ENCODE data around the gene PLAAT5.

PLAAT5 gene

GRCh38 chr11:63499874-63500273, 8.9 kb upstream of the PLAAT5 start:
- no peaks in the 10 kb centered on the region for H3K36me3 ChIP-seq (ENCODE audit: control insufficient read depth in 1 of 2, insufficient read depth in 2 of 2, low read length in 2 of 2)
- no peak overlapping the region for H3K27ac ChIP-seq (ENCODE audit: low read length)
- H3K4me1 ChIP-seq (ENCODE audit: control insufficient read depth in 1 of 2, insufficient read depth in 2 of 2, low read length in 2 of 2): no peaks in the 10 kb centered on the region
- H3K4me3 ChIP-seq (ENCODE audit: low read depth in 1 of 2, low read length in 2 of 2): no peak overlapping the region
- H3K27me3 ChIP-seq (ENCODE audit: low read depth, low read length): no peaks in the 10 kb centered on the region
- peaks cover 0 to 7% of the 10 kb centered on the region in 2 donors for H3K9me3 ChIP-seq (ENCODE audit: control insufficient read depth in 1 of 2, low read length in 2 of 2)

- no peak overlapping the region for H3K4me3 ChIP-seq (ENCODE audit: low read depth in 1 of 2, low read length in 2 of 2)
- no peaks in the 10 kb centered on the region for H3K27me3 ChIP-seq (ENCODE audit: low read depth, low read length)
- H3K4me1 ChIP-seq (ENCODE audit: control insufficient read depth in 1 of 2, insufficient read depth in 2 of 2, low read length in 2 of 2): peaks cover 4 to 11% of the 10 kb centered on the region in 2 donors
- no peaks in the 10 kb centered on the region for H3K36me3 ChIP-seq (ENCODE audit: control insufficient read depth in 1 of 2, insufficient read depth in 2 of 2, low read length in 2 of 2)
- H3K9me3 ChIP-seq (ENCODE audit: control insufficient read depth in 1 of 2, low read length in 2 of 2): no peaks in the 10 kb centered on the region
- no peak overlapping the region for H3K27ac ChIP-seq (ENCODE audit: low read length)
Measured at GRCh38 chr11:63494975-63495374, 4.0 kb upstream of the PLAAT5 start.

GRCh38 chr11:63493127-63493526, 2.2 kb upstream of the PLAAT5 start:
- Histone ChIP-seq H3K27me3 (ENCODE audit: low read depth, low read length) (no peaks in the 10 kb centered on the region), H3K4me1 (ENCODE audit: control insufficient read depth in 1 of 2, insufficient read depth in 2 of 2, low read length in 2 of 2) (peaks cover 4 to 11% of the 10 kb centered on the region in 2 donors), H3K36me3 (ENCODE audit: control insufficient read depth in 1 of 2, insufficient read depth in 2 of 2, low read length in 2 of 2) (no peaks in the 10 kb centered on the region), H3K27ac (ENCODE audit: low read length) (no peak overlapping the region), H3K4me3 (ENCODE audit: low read depth in 1 of 2, low read length in 2 of 2) (no peak overlapping the region), H3K9me3 (ENCODE audit: control insufficient read depth in 1 of 2, low read length in 2 of 2) (no peaks in the 10 kb centered on the region)

GRCh38 chr11:63492441-63492840, 1.5 kb upstream of the PLAAT5 start:
- Histone ChIP-seq H3K9me3 (ENCODE audit: control insufficient read depth in 1 of 2, low read length in 2 of 2) (no peaks in the 10 kb centered on the region), H3K27ac (ENCODE audit: low read length) (no peak overlapping the region), H3K27me3 (ENCODE audit: low read depth, low read length) (no peaks in the 10 kb centered on the region), H3K36me3 (ENCODE audit: control insufficient read depth in 1 of 2, insufficient read depth in 2 of 2, low read length in 2 of 2) (no peaks in the 10 kb centered on the region), H3K4me1 (ENCODE audit: control insufficient read depth in 1 of 2, insufficient read depth in 2 of 2, low read length in 2 of 2) (peaks cover 4 to 11% of the 10 kb centered on the region in 2 donors), H3K4me3 (ENCODE audit: low read depth in 1 of 2, low read length in 2 of 2) (no peak overlapping the region)

- Histone ChIP-seq H3K27ac (ENCODE audit: low read length) (no peak overlapping the region), H3K4me3 (ENCODE audit: low read depth in 1 of 2, low read length in 2 of 2) (peak overlapping the region; percentile 60 to 83), H3K36me3 (ENCODE audit: control insufficient read depth in 1 of 2, insufficient read depth in 2 of 2, low read length in 2 of 2) (no peaks in the 10 kb centered on the region), H3K4me1 (ENCODE audit: control insufficient read depth in 1 of 2, insufficient read depth in 2 of 2, low read length in 2 of 2) (peaks cover 4 to 11% of the 10 kb centered on the region in 2 donors), H3K9me3 (ENCODE audit: control insufficient read depth in 1 of 2, low read length in 2 of 2) (no peaks in the 10 kb centered on the region), H3K27me3 (ENCODE audit: low read depth, low read length) (no peaks in the 10 kb centered on the region)
Measured at GRCh38 chr11:63491636-63492372, 837 bp upstream of the PLAAT5 start.

GRCh38 chr11:63491240-63491587, 247 bp upstream of the PLAAT5 start:
- Histone ChIP-seq H3K27ac (ENCODE audit: low read length) (no peak overlapping the region), H3K27me3 (ENCODE audit: low read depth, low read length) (no peaks in the 10 kb centered on the region), H3K36me3 (ENCODE audit: control insufficient read depth in 1 of 2, insufficient read depth in 2 of 2, low read length in 2 of 2) (no peaks in the 10 kb centered on the region), H3K4me1 (ENCODE audit: control insufficient read depth in 1 of 2, insufficient read depth in 2 of 2, low read length in 2 of 2) (peaks cover 4 to 11% of the 10 kb centered on the region in 2 donors), H3K4me3 (ENCODE audit: low read depth in 1 of 2, low read length in 2 of 2) (peak overlapping the region; percentile 60 to 83), H3K9me3 (ENCODE audit: control insufficient read depth in 1 of 2, low read length in 2 of 2) (no peaks in the 10 kb centered on the region)

- Histone ChIP-seq H3K27ac (ENCODE audit: low read length) (no peak overlapping the region), H3K9me3 (ENCODE audit: control insufficient read depth in 1 of 2, low read length in 2 of 2) (peaks cover 0 to 9% of the 10 kb centered on the region in 2 donors), H3K4me1 (ENCODE audit: control insufficient read depth in 1 of 2, insufficient read depth in 2 of 2, low read length in 2 of 2) (peaks cover 4 to 11% of the 10 kb centered on the region in 2 donors), H3K36me3 (ENCODE audit: control insufficient read depth in 1 of 2, insufficient read depth in 2 of 2, low read length in 2 of 2) (no peaks in the 10 kb centered on the region), H3K4me3 (ENCODE audit: low read depth in 1 of 2, low read length in 2 of 2) (no peak overlapping the region), H3K27me3 (ENCODE audit: low read depth, low read length) (no peaks in the 10 kb centered on the region)
Measured at GRCh38 chr11:63489879-63490278, 1.1 kb downstream of the PLAAT5 start.

- no peak overlapping the region for H3K27ac ChIP-seq (ENCODE audit: low read length)
- no peaks in the 10 kb centered on the region for H3K27me3 ChIP-seq (ENCODE audit: low read depth, low read length)
- H3K9me3 ChIP-seq (ENCODE audit: control insufficient read depth in 1 of 2, low read length in 2 of 2): peaks cover 0 to 9% of the 10 kb centered on the region in 2 donors
- H3K4me3 ChIP-seq (ENCODE audit: low read depth in 1 of 2, low read length in 2 of 2): no peak overlapping the region
- peaks cover 4 to 11% of the 10 kb centered on the region in 2 donors for H3K4me1 ChIP-seq (ENCODE audit: control insufficient read depth in 1 of 2, insufficient read depth in 2 of 2, low read length in 2 of 2)
- H3K36me3 ChIP-seq (ENCODE audit: control insufficient read depth in 1 of 2, insufficient read depth in 2 of 2, low read length in 2 of 2): no peaks in the 10 kb centered on the region
Measured at GRCh38 chr11:63488789-63489188, 2.2 kb downstream of the PLAAT5 start.

- no peaks in the 10 kb centered on the region for H3K36me3 ChIP-seq (ENCODE audit: control insufficient read depth in 1 of 2, insufficient read depth in 2 of 2, low read length in 2 of 2)
- peaks cover 0 to 12% of the 10 kb centered on the region in 2 donors for H3K9me3 ChIP-seq (ENCODE audit: control insufficient read depth in 1 of 2, low read length in 2 of 2)
- H3K27ac ChIP-seq (ENCODE audit: low read length): no peak overlapping the region
- H3K4me3 ChIP-seq (ENCODE audit: low read depth in 1 of 2, low read length in 2 of 2): no peak overlapping the region
- no peaks in the 10 kb centered on the region for H3K27me3 ChIP-seq (ENCODE audit: low read depth, low read length)
- no peaks in the 10 kb centered on the region for H3K4me1 ChIP-seq (ENCODE audit: control insufficient read depth in 1 of 2, insufficient read depth in 2 of 2, low read length in 2 of 2)
Measured at GRCh38 chr11:63485777-63486176, 5.2 kb downstream of the PLAAT5 start.

GRCh38 chr11:63480039-63480438, 10.9 kb downstream of the PLAAT5 start:
- no peaks in the 10 kb centered on the region for H3K4me1 ChIP-seq (ENCODE audit: control insufficient read depth in 1 of 2, insufficient read depth in 2 of 2, low read length in 2 of 2)
- H3K36me3 ChIP-seq (ENCODE audit: control insufficient read depth in 1 of 2, insufficient read depth in 2 of 2, low read length in 2 of 2): no peaks in the 10 kb centered on the region
- H3K4me3 ChIP-seq (ENCODE audit: low read depth in 1 of 2, low read length in 2 of 2): no peak overlapping the region
- H3K27me3 ChIP-seq (ENCODE audit: low read depth, low read length): no peaks in the 10 kb centered on the region
- peaks cover 0 to 3% of the 10 kb centered on the region in 2 donors for H3K9me3 ChIP-seq (ENCODE audit: control insufficient read depth in 1 of 2, low read length in 2 of 2)
- no peak overlapping the region for H3K27ac ChIP-seq (ENCODE audit: low read length)

GRCh38 chr11:63478896-63479295, 12.1 kb downstream of the PLAAT5 start:
- Histone ChIP-seq H3K36me3 (ENCODE audit: control insufficient read depth in 1 of 2, insufficient read depth in 2 of 2, low read length in 2 of 2) (no peaks in the 10 kb centered on the region), H3K4me1 (ENCODE audit: control insufficient read depth in 1 of 2, insufficient read depth in 2 of 2, low read length in 2 of 2) (no peaks in the 10 kb centered on the region), H3K27ac (ENCODE audit: low read length) (no peak overlapping the region), H3K9me3 (ENCODE audit: control insufficient read depth in 1 of 2, low read length in 2 of 2) (peaks cover 0 to 3% of the 10 kb centered on the region in 2 donors), H3K27me3 (ENCODE audit: low read depth, low read length) (no peaks in the 10 kb centered on the region), H3K4me3 (ENCODE audit: low read depth in 1 of 2, low read length in 2 of 2) (no peak overlapping the region)

GRCh38 chr11:63476618-63477017, 14.3 kb downstream of the PLAAT5 start:
- Histone ChIP-seq H3K4me3 (ENCODE audit: low read depth in 1 of 2, low read length in 2 of 2) (no peak overlapping the region), H3K36me3 (ENCODE audit: control insufficient read depth in 1 of 2, insufficient read depth in 2 of 2, low read length in 2 of 2) (no peaks in the 10 kb centered on the region), H3K9me3 (ENCODE audit: control insufficient read depth in 1 of 2, low read length in 2 of 2) (no peaks in the 10 kb centered on the region), H3K27ac (ENCODE audit: low read length) (no peak overlapping the region), H3K27me3 (ENCODE audit: low read depth, low read length) (no peaks in the 10 kb centered on the region), H3K4me1 (ENCODE audit: control insufficient read depth in 1 of 2, insufficient read depth in 2 of 2, low read length in 2 of 2) (no peaks in the 10 kb centered on the region)
